Measurements from ENCODE around the gene IRF1.
"Not testable (repeated sequence)": the region's sequence is repeated elsewhere in the genome, so short reads cannot be mapped to it uniquely, and the experiment has no call there.

The IRF1 gene

GRCh38 chr5:132486318-132487094 lies 4.1 kb downstream of the IRF1 start:
- Histone ChIP-seq H3K9ac (ENCODE audit: low read depth in 1 of 2, low read length in 2 of 2) (peak overlapping the region in 1 of 2 donors; percentile 0), H3K4me3 (ENCODE audit: low read length in 2 of 2) (no peak overlapping the region), H3K36me3 (ENCODE audit: control insufficient read depth in 2 of 2, insufficient read depth in 2 of 2, low read length in 2 of 2) (peaks cover 56 to 60% of the 10 kb centered on the region in 2 donors), H3K27ac (ENCODE audit: low read depth in 2 of 2, low read length in 2 of 2) (no peak overlapping the region), H3K9me3 (ENCODE audit: control insufficient read depth in 2 of 2, low read length in 2 of 2) (no peaks in the 10 kb centered on the region), H3K27me3 (ENCODE audit: control insufficient read depth in 2 of 2, insufficient read depth in 2 of 2, low read length in 2 of 2) (no peaks in the 10 kb centered on the region), H3K4me1 (ENCODE audit: control insufficient read depth in 2 of 2, insufficient read depth in 2 of 2, low read length in 2 of 2) (peaks cover 49 to 53% of the 10 kb centered on the region in 2 donors)

DNA sequence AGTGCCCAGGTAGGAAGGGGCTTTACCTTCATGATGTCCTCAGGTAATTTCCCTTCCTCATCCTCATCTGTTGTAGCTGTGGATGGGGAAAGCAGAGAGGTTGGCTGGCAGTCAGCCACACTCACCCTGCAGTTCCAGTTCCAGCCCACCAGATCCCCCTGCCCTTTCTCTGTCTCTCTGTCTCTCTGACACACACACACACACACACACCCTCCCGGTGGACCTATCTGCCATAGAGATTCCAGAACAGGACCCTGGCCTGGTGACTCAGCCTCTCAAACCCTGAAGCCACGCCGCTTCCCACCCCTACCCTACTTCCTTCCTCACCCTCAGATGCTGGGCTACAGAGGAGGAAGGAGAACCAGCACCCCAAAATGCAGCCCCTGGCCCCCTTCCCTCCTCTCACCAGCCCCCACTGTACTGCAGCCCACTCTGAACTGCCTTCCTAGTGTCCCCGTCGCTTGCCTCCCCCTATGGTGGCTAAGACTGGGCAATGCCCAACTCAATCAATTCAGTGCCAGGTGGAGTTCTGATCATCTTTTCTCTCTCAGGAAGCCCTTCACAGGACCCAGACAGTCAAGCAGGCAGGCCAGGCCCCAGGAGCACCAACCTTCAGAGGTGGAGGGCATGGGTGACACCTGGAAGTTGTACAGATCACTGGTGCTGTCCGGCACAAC lies 4.8 kb downstream of the IRF1 start:
- Histone ChIP-seq H3K9ac (ENCODE audit: low read depth in 1 of 2, low read length in 2 of 2) (peak overlapping the region in 1 of 2 donors; percentile 0), H3K27ac (ENCODE audit: low read depth in 2 of 2, low read length in 2 of 2) (no peak overlapping the region)

DNA sequence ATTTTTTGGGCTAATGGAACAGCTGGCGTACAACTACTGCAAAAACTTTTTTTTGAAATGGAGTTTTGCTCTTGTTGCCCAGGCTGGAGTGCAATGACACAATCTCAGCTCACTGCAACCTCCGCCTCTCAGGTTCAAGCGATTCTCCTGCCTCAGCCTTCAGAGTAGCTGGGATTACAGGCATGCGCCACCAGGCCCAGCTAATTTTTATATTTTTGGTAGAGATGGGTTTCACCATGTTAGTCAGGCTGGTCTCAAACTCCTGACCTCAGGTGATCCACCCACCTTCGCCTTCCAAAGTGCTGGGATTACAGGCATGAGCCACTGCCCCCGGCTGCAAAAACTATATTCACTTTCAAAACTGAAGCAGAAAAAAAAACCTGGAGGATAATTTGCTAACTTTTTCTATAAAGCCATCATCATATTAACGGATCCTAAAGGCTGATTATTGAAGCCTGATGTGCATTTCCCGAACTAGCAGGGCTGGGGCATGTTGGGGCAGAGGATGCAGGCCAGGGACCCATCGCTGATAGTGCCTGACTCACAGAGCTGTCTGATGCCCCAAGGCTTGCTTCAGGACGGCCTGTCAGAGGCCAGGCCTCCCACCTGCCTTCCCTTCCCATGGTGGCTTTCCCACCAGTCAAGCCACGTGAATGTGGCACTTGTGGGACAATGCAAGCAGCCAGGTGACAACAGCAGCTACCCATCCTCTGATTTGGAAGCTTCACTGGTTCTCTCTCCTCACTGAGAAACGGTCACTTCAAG lies 5.5 kb downstream of the IRF1 start:
- H3K9me3 ChIP-seq (ENCODE audit: control insufficient read depth in 2 of 2, low read length in 2 of 2); H3K27ac ChIP-seq (ENCODE audit: low read depth in 2 of 2, low read length in 2 of 2); H3K9ac ChIP-seq (ENCODE audit: low read depth in 1 of 2, low read length in 2 of 2); H3K4me3 ChIP-seq (ENCODE audit: low read length in 2 of 2); H3K27me3 ChIP-seq (ENCODE audit: control insufficient read depth in 2 of 2, insufficient read depth in 2 of 2, low read length in 2 of 2): not testable (repeated sequence)
- Histone ChIP-seq H3K4me1 (ENCODE audit: control insufficient read depth in 2 of 2, insufficient read depth in 2 of 2, low read length in 2 of 2) (peaks cover 45 to 48% of the 10 kb centered on the region in 2 donors), H3K36me3 (ENCODE audit: control insufficient read depth in 2 of 2, insufficient read depth in 2 of 2, low read length in 2 of 2) (peaks cover 56 to 62% of the 10 kb centered on the region in 2 donors)

More for the DNA sequence above, 4.8 kb downstream of the IRF1 start:
- peaks cover 56 to 62% of the 10 kb centered on the region in 2 donors for H3K36me3 ChIP-seq (ENCODE audit: control insufficient read depth in 2 of 2, insufficient read depth in 2 of 2, low read length in 2 of 2)
- H3K4me1 ChIP-seq (ENCODE audit: control insufficient read depth in 2 of 2, insufficient read depth in 2 of 2, low read length in 2 of 2) = peaks cover 45 to 48% of the 10 kb centered on the region in 2 donors
- H3K9me3 ChIP-seq (ENCODE audit: control insufficient read depth in 2 of 2, low read length in 2 of 2) = no peaks in the 10 kb centered on the region
- no peaks in the 10 kb centered on the region for H3K27me3 ChIP-seq (ENCODE audit: control insufficient read depth in 2 of 2, insufficient read depth in 2 of 2, low read length in 2 of 2)
- no peak overlapping the region for H3K4me3 ChIP-seq (ENCODE audit: low read length in 2 of 2)

DNA sequence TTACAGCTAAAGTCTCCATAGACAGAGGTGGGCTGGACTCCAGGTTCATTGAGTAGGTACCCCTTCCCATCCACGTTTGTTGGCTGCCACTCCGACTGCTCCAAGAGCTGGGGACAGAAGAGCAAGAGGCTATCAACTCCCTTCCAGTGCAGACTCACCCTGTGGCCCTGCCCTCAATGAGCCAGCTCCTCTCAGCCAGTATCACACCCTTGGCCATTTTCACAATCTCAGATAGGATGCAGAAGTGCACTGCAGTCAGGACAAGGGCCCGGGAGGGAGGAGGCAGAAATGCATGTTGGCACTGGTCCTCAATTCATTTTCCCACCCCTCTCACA lies 6.2 kb downstream of the IRF1 start:
- Histone ChIP-seq H3K4me1 (ENCODE audit: control insufficient read depth in 2 of 2, insufficient read depth in 2 of 2, low read length in 2 of 2) (peaks cover 41 to 42% of the 10 kb centered on the region in 2 donors), H3K4me3 (ENCODE audit: low read length in 2 of 2) (no peak overlapping the region), H3K27ac (ENCODE audit: low read depth in 2 of 2, low read length in 2 of 2) (no peak overlapping the region), H3K36me3 (ENCODE audit: control insufficient read depth in 2 of 2, insufficient read depth in 2 of 2, low read length in 2 of 2) (peaks cover 56 to 60% of the 10 kb centered on the region in 2 donors), H3K9ac (ENCODE audit: low read depth in 1 of 2, low read length in 2 of 2) (no peak overlapping the region), H3K27me3 (ENCODE audit: control insufficient read depth in 2 of 2, insufficient read depth in 2 of 2, low read length in 2 of 2) (no peaks in the 10 kb centered on the region), H3K9me3 (ENCODE audit: control insufficient read depth in 2 of 2, low read length in 2 of 2) (no peaks in the 10 kb centered on the region)

DNA sequence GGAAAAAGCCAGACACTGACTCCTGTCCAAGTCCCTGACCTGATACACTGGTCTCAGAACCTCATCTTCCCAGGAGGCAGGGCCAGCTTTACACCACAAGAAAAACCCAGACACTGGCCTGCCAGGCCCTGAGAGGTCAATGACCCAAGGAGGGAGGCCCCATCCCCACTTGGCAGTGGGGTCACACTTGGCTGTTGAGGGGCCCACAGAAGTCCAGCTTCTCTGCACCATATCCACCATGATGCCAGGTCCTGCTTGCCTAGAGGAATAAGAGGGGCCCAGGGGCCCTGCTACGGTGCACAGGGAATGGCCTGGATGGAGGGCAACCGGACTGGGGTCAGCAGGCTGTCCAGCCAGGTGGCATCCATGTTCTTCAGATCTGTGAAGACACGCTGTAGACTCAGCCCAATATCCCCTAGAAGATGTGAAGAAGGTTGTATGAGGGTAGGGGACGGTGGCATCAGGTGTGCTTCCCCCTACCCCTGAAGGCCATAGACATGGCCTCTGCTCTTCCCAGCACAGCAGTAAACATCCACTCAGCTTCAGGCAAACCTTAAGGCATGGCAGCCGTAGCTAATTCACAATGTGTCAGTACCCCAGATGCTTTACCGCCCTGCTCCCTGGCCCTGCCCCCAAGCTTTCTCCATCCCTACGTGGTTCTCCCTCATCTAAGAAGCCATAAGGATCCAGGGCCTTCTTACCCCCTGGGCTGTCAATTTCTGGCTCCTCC lies 6.7 kb downstream of the IRF1 start:
- H3K27ac ChIP-seq (ENCODE audit: low read depth in 2 of 2, low read length in 2 of 2) = no peak overlapping the region

DNA sequence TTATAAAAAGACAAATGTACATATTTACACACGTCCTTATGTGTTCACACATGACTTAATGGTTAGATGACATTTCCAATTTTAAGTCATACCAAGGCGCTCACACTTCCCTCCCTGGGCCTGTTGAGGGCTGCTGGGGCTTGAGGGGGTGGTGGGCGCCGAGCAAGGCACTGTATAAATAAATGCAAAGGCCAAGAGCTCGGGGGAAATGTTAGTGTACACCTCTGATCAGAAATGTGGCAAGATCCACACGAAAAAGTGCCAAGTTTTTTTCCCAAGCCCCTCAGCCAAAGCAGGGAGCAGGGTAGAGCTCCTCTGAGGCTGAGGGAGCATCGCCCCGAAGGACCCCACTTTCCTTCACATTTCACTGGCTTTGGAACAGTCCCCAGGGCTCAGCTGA lies 7.5 kb downstream of the IRF1 start:
- Histone ChIP-seq H3K4me1 (ENCODE audit: control insufficient read depth in 2 of 2, insufficient read depth in 2 of 2, low read length in 2 of 2) (peaks cover 38 to 41% of the 10 kb centered on the region in 2 donors), H3K9me3 (ENCODE audit: control insufficient read depth in 2 of 2, low read length in 2 of 2) (no peaks in the 10 kb centered on the region), H3K36me3 (ENCODE audit: control insufficient read depth in 2 of 2, insufficient read depth in 2 of 2, low read length in 2 of 2) (peaks cover 47 to 52% of the 10 kb centered on the region in 2 donors), H3K27me3 (ENCODE audit: control insufficient read depth in 2 of 2, insufficient read depth in 2 of 2, low read length in 2 of 2) (no peaks in the 10 kb centered on the region), H3K9ac (ENCODE audit: low read depth in 1 of 2, low read length in 2 of 2) (no peak overlapping the region), H3K27ac (ENCODE audit: low read depth in 2 of 2, low read length in 2 of 2) (no peak overlapping the region), H3K4me3 (ENCODE audit: low read length in 2 of 2) (no peak overlapping the region)

More for the DNA sequence above, 6.7 kb downstream of the IRF1 start:
- H3K36me3 ChIP-seq (ENCODE audit: control insufficient read depth in 2 of 2, insufficient read depth in 2 of 2, low read length in 2 of 2) = peaks cover 53 to 55% of the 10 kb centered on the region in 2 donors
- no peaks in the 10 kb centered on the region for H3K27me3 ChIP-seq (ENCODE audit: control insufficient read depth in 2 of 2, insufficient read depth in 2 of 2, low read length in 2 of 2)
- peaks cover 38 to 41% of the 10 kb centered on the region in 2 donors for H3K4me1 ChIP-seq (ENCODE audit: control insufficient read depth in 2 of 2, insufficient read depth in 2 of 2, low read length in 2 of 2)
- H3K4me3 ChIP-seq (ENCODE audit: low read length in 2 of 2) = no peak overlapping the region
- H3K9me3 ChIP-seq (ENCODE audit: control insufficient read depth in 2 of 2, low read length in 2 of 2) = no peaks in the 10 kb centered on the region
- no peak overlapping the region for H3K9ac ChIP-seq (ENCODE audit: low read depth in 1 of 2, low read length in 2 of 2)

DNA sequence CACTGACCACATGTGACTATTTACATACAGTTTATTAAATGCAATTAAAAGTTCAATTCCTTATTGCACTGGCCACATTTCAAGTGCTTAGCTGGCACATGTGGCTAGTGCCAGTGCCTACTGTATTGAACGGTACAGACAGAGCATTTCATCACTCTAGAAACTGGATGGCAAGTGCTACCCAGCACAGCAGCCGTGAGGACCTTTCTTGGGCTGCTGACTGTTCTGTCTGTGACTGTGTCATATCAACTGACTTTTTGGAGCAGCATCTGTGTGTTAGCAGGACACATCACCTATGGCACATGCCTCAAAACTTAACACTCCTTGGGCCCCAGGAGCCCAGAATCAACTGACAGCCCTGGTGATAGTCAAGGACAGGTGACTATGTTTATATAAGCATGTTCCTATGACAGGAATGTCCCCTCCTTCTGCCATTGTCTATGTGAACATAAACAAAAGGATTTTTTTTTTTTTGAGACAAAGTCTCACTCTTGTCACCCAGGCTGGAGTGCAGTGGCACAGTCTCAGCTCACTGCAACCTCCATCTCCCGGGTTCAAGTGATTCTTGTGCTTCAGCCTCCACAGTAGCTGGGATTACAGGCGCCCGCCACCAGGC lies 8.9 kb downstream of the IRF1 start:
- Histone ChIP-seq H3K9me3 (ENCODE audit: control insufficient read depth in 2 of 2, low read length in 2 of 2) (no peaks in the 10 kb centered on the region), H3K36me3 (ENCODE audit: control insufficient read depth in 2 of 2, insufficient read depth in 2 of 2, low read length in 2 of 2) (peaks cover 33 to 38% of the 10 kb centered on the region in 2 donors), H3K4me3 (ENCODE audit: low read length in 2 of 2) (no peak overlapping the region), H3K4me1 (ENCODE audit: control insufficient read depth in 2 of 2, insufficient read depth in 2 of 2, low read length in 2 of 2) (peaks cover 38 to 39% of the 10 kb centered on the region in 2 donors), H3K27me3 (ENCODE audit: control insufficient read depth in 2 of 2, insufficient read depth in 2 of 2, low read length in 2 of 2) (no peaks in the 10 kb centered on the region), H3K27ac (ENCODE audit: low read depth in 2 of 2, low read length in 2 of 2) (peak overlapping the region in 1 of 2 donors; percentile 13), H3K9ac (ENCODE audit: low read depth in 1 of 2, low read length in 2 of 2) (no peak overlapping the region)

DNA sequence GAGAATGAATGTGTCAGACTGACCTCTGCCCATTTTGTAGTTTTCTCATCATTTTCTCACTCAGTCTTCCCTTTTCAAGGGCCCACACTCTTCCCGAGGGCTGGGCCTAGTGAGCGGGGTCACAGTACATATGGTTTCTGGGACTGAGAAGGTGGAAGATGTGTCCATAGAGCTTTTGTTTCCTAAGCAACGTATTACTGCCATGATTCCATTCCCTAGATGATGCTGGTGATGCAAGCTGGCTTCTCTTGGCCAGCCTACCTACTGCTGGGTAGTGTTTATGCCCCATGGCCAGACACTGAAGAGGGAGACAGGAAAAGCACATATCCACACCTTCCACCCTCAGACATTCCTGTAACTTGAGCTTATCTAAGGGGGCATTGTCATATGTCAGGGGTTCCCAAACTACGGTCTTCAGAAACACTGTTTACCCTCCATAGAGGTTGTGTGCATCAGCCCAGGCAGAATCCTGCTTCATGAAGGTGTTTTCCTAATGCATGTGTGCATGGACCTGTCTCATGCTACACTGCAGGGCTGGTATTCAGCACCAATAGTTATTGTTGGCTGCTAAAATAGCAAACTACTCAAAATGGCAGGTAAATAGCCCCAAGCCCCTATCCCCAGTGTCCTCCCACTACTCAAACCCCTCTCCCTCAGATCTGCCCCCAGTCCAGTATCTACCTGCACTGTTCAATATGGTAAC lies 9.5 kb downstream of the IRF1 start:
- Histone ChIP-seq H3K9me3 (ENCODE audit: control insufficient read depth in 2 of 2, low read length in 2 of 2) (no peaks in the 10 kb centered on the region), H3K27ac (ENCODE audit: low read depth in 2 of 2, low read length in 2 of 2) (no peak overlapping the region), H3K36me3 (ENCODE audit: control insufficient read depth in 2 of 2, insufficient read depth in 2 of 2, low read length in 2 of 2) (peaks cover 26 to 31% of the 10 kb centered on the region in 2 donors), H3K4me3 (ENCODE audit: low read length in 2 of 2) (no peak overlapping the region), H3K9ac (ENCODE audit: low read depth in 1 of 2, low read length in 2 of 2) (no peak overlapping the region), H3K27me3 (ENCODE audit: control insufficient read depth in 2 of 2, insufficient read depth in 2 of 2, low read length in 2 of 2) (no peaks in the 10 kb centered on the region), H3K4me1 (ENCODE audit: control insufficient read depth in 2 of 2, insufficient read depth in 2 of 2, low read length in 2 of 2) (peaks cover 37 to 38% of the 10 kb centered on the region in 2 donors)

GRCh38 chr5:132480546-132480892 lies 10.1 kb downstream of the IRF1 start:
- Histone ChIP-seq H3K36me3 (ENCODE audit: control insufficient read depth in 2 of 2, insufficient read depth in 2 of 2, low read length in 2 of 2) (peaks cover 21 to 26% of the 10 kb centered on the region in 2 donors), H3K4me1 (ENCODE audit: control insufficient read depth in 2 of 2, insufficient read depth in 2 of 2, low read length in 2 of 2) (peaks cover 37 to 39% of the 10 kb centered on the region in 2 donors), H3K27me3 (ENCODE audit: control insufficient read depth in 2 of 2, insufficient read depth in 2 of 2, low read length in 2 of 2) (no peaks in the 10 kb centered on the region), H3K4me3 (ENCODE audit: low read length in 2 of 2) (no peak overlapping the region), H3K27ac (ENCODE audit: low read depth in 2 of 2, low read length in 2 of 2) (no peak overlapping the region), H3K9ac (ENCODE audit: low read depth in 1 of 2, low read length in 2 of 2) (no peak overlapping the region), H3K9me3 (ENCODE audit: control insufficient read depth in 2 of 2, low read length in 2 of 2) (no peaks in the 10 kb centered on the region)

All from mucosa of rectum (tissue), 2 donors.